ENCODE results near the gene PCSK5. TPM values are rescaled to one million over a fixed set of nuclear protein-coding genes. Genes with fewer than 3 reads are reported as not detected.

Gene PCSK5
- polyA plus RNA-seq, 1 donor from 2014 or later, result 1.7 TPM

- Histone ChIP-seq H3K4me2 (ENCODE audit: low read length) (peak overlapping the region; percentile 84), H3K79me2 (replicated peaks; ENCODE audit: insufficient read depth, low read length) (peaks cover 5% of the 10 kb centered on the region), H3K4me3 (ENCODE audit: low read length) (peak overlapping the region; percentile 92), H4K20me1 (ENCODE audit: insufficient read depth) (no peaks in the 10 kb centered on the region), H3K36me3 (ENCODE audit: insufficient read depth, low read length) (no peaks in the 10 kb centered on the region), H3K9me2 (ENCODE audit: insufficient read depth, low read length) (no peaks in the 10 kb centered on the region), H2AFZ (ENCODE audit: low read depth, low read length) (no peak overlapping the region), H3F3A (ENCODE audit: insufficient read depth, low read length, poor library complexity, severe bottlenecking) (no peaks in the 10 kb centered on the region), H3K27ac (ENCODE audit: low read length) (no peak overlapping the region), H3K27me3 (ENCODE audit: insufficient read depth, low read depth, low read length) (peaks cover 35% of the 10 kb centered on the region), H3K9me3 (ENCODE audit: low read length) (no peaks in the 10 kb centered on the region), H3K9ac (ENCODE audit: low read length) (no peak overlapping the region)
- TF ChIP-seq CTCF (IDR thresholded peaks at IDR 0.05; ENCODE audit: poor library complexity, severe bottlenecking) (no peak), TAF1 (IDR thresholded peaks at IDR 0.05; ENCODE audit: low read depth) (no peak), EZH2 (IDR thresholded peaks at IDR 0.05; ENCODE audit: borderline replicate concordance, insufficient read depth, low read length, poor library complexity, severe bottlenecking) (no peak), SMC3 (conservative IDR thresholded peaks at IDR 0.05; ENCODE audit: poor library complexity) (no peak), POLR2AphosphoS5 (IDR thresholded peaks at IDR 0.05) (no peak), MXI1 (conservative IDR thresholded peaks at IDR 0.05; ENCODE audit: poor library complexity, severe bottlenecking) (no peak), RAD21 (conservative IDR thresholded peaks at IDR 0.05) (no peak), EP300 (conservative IDR thresholded peaks at IDR 0.05; ENCODE audit: poor library complexity, severe bottlenecking) (no peak), REST (IDR thresholded peaks at IDR 0.05; ENCODE audit: borderline replicate concordance) (no peak)
These were observed 896 bp upstream of the PCSK5 start for GRCh38 chr9:75889577-75889976.

- no peak overlapping the region for H3K27ac ChIP-seq (ENCODE audit: low read length)
- no peak overlapping the region for H2AFZ ChIP-seq (ENCODE audit: low read depth, low read length)
- H3K4me2 ChIP-seq (ENCODE audit: low read length), result peak overlapping the region; percentile 84
- H3K79me2 ChIP-seq (replicated peaks; ENCODE audit: insufficient read depth, low read length), result peaks cover 10% of the 10 kb centered on the region
- H4K20me1 ChIP-seq (ENCODE audit: insufficient read depth), result no peaks in the 10 kb centered on the region
- TF ChIP-seq TAF1 (IDR thresholded peaks at IDR 0.05; ENCODE audit: low read depth), result no peak
- TF ChIP-seq CTCF (IDR thresholded peaks at IDR 0.05; ENCODE audit: poor library complexity, severe bottlenecking), result no peak
- no peak for TF ChIP-seq EP300 (conservative IDR thresholded peaks at IDR 0.05; ENCODE audit: poor library complexity, severe bottlenecking)
- TF ChIP-seq POLR2AphosphoS5 (IDR thresholded peaks at IDR 0.05), result no peak
- no peak for TF ChIP-seq REST (IDR thresholded peaks at IDR 0.05; ENCODE audit: borderline replicate concordance)
- no peak for TF ChIP-seq MXI1 (conservative IDR thresholded peaks at IDR 0.05; ENCODE audit: poor library complexity, severe bottlenecking)
- TF ChIP-seq RAD21 (conservative IDR thresholded peaks at IDR 0.05), result no peak
- TF ChIP-seq EZH2 (IDR thresholded peaks at IDR 0.05; ENCODE audit: borderline replicate concordance, insufficient read depth, low read length, poor library complexity, severe bottlenecking), result no peak
- no peak for TF ChIP-seq SMC3 (conservative IDR thresholded peaks at IDR 0.05; ENCODE audit: poor library complexity)
- H3K36me3 ChIP-seq (ENCODE audit: insufficient read depth, low read length), result no peaks in the 10 kb centered on the region
- peaks cover 35% of the 10 kb centered on the region for H3K27me3 ChIP-seq (ENCODE audit: insufficient read depth, low read depth, low read length)
- peak overlapping the region; percentile 65 for H3K9ac ChIP-seq (ENCODE audit: low read length)
- no peaks in the 10 kb centered on the region for H3K9me2 ChIP-seq (ENCODE audit: insufficient read depth, low read length)
- H3K9me3 ChIP-seq (ENCODE audit: low read length), result no peaks in the 10 kb centered on the region
- H3K4me3 ChIP-seq (ENCODE audit: low read length), result peak overlapping the region; percentile 92
- H3F3A ChIP-seq (ENCODE audit: insufficient read depth, low read length, poor library complexity, severe bottlenecking), result no peaks in the 10 kb centered on the region
These were observed 449 bp upstream of the PCSK5 start for GRCh38 chr9:75889977-75890471.

All from neural cell (in vitro differentiated cells).